Right renal pelvis (tissue), 4 donors: Measurements from ENCODE around the gene MTMR1. TPM values are rescaled to one million over a fixed set of nuclear protein-coding genes. Genes with fewer than 3 reads are reported as not detected.

ENCODE experiments used
- DNase-seq, 4 donors: peaks; one replicate each; pipeline ENCODE4 v3.0.0-alpha.2; 2013; ENCODE audit warnings: low read depth in 4 of 4, low spot score in 3 of 4, missing footprints in 1 of 4
- polyA plus RNA-seq, 4 donors: library from polyadenylated mRNA; unstranded; fragments of 120-200 nt; gene quantifications; one replicate each; pipeline ENCODE4 v1.2.1, GENCODE V29; 2013; ENCODE audit not compliant: insufficient read length in 4 of 4

Gene MTMR1
- polyA plus RNA-seq, 4 donors, result 26.0 to 30.7 (median 27.6) TPM

- DNase-seq, result no peak
Observed at GRCh38 chrX:150761176-150761818, 68.1 kb downstream of the MTMR1 start.

DNA sequence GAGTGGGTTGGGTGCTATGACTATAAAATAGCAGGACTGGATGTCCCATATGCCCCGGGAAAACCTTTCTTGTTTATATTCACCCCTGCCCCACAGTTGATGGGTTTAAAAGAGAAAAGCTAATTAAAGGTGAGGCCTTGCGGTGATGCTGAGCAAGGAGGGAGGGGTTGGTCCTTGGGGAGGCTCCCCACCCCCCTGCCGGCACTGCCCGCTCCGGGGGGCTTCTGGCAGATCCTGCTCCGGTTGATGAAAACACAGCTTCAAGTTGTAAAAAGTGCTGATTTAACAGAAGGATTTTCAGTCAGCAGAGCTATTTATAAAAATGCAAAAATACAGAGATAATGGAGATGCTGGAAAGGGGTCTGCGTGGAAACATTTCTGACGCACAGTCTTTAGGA is 68.6 kb downstream of the MTMR1 start:
- no peak for DNase-seq

DNA sequence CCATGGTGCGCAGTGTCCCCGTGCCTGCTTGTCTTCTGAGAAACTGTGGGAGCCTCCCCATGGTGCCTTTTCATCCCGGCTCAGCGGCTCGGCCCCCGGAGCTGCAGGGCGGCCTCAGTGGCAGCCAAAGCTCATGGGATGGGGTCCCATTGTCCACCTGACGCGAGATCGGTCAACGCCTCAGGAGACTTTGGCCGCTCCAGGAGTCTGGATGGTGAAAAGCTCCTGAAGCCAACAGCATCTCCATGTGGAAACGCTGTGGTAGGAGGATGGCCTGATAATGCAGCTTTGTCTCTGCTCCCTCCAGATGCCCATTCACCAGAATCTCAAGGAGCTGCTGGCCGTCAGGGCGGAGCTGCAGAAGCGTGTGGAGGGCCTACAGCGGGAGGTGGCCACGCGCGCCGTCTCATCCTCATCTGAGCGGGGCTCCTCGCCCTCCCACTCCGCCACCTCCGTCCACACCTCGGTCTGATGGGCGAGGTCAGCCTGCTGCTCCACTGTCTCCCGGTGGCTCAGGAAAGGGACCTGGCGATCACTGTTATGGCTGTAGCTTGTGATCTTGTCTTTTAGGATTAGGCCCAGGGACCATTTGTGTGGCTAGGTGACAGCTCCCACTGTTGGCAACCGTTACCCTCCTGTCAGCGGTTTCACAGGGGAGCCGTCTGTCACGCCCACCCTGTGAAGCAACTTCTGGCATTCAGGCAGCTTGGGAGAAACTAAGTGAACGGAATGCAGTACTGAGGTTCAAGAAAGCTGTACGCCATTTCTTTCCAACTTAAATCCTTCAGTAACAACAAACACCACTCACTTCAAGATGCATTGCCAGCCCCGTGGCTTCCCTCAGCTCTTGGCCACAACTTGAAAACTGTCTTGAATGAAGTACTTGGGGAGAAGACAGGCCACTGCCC is 69.3 kb downstream of the MTMR1 start:
- no peak for DNase-seq

DNA sequence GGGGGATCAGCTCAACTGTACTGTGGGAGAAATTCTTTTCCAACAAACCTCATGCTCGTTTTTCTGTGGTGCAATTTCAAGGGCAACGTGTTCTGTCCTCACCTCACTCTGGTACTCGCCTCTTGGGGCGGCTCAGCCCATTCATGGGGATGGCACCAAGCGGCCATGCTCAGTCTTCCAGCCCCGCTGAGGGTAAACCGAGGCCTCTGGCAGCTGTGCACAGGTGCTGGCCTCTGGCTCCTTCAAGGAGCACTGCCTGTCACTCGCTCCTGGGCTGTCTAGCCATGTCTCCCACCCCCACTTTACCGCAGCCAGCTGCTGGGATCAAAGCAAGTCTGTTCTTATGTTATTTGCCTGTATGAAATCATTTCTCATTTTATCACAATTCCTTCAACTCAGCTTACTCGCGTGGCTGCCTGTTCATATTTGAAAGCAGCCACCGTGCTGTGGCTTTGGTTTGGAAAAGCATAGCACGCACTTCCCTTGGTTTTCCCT is 70.2 kb downstream of the MTMR1 start:
- no peak for DNase-seq

GRCh38 chrX:150763810-150764209 is 70.6 kb downstream of the MTMR1 start:
- no peak for DNase-seq

DNA sequence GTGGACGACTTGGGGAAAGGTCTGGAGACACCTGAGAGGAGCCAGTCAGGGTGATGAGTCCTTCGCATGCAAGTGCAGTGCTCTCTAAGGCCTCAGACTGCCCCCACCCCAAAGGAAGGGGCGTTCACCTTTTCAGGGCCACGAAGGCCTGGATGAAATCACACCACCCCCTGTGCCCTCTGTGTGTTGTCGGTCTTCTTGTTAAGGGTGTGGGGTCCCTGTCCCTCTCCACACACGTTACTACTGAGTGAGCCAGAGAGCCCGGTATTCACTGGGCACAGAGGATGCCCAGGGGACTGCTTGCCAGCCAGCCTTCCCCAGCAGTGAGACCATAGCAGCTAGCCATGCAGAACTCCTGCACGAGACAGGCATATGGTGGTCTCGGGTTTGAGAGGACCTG is 72.0 kb downstream of the MTMR1 start:
- DNase-seq, result no peak

- no peak for DNase-seq
Observed at GRCh38 chrX:150765782-150766350, 72.7 kb downstream of the MTMR1 start.

DNA sequence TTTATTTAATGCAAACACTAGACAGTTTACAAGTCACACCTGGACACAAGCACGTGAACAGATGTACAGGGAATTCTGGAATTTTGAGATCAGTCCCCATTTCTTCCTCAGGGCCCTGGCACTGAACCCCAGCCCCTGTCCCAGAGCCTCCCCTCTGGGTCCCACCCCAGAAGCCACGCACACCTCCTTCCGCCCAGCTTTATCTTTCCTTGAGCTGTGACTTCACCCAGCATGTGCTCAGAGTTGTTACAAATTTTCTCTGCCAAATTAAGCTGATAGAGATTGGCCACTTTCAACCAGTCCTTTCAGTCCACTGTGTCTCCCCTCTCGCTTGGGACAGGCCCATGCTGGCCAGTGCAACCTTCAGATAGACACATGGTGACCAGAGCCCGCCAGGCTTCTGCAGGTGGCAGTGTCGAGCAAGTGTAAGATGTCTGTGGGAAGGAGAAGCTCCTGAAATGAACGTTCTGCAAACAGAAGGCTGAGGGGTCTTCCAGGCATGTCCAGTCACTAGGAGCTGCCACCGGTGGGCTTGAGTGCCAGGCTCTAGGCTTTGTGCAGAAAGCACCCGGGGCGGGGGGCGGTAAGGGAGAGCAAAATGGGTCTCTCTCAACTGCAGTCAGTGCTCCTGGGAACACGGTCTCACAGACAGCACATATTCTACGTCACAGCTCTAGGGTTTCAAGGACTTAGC is 73.3 kb downstream of the MTMR1 start:
- no peak for DNase-seq

DNA sequence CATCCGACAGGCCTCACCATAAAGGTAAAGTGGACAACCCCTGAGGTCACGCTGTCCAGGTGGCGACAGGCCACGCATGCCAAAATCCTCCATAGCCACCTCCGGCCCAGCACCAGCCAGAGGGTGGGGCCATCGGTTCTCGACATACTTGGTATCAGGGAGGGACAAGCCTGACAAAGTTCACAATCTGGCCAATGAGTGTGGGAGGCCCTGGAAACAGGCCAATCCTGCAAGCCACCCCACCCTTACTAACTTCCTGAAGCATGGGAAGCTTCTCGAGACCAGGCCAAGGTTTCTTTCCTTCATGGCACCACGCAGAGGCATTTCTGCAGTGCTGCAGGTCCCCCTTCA is 73.8 kb downstream of the MTMR1 start:
- no peak for DNase-seq

DNA sequence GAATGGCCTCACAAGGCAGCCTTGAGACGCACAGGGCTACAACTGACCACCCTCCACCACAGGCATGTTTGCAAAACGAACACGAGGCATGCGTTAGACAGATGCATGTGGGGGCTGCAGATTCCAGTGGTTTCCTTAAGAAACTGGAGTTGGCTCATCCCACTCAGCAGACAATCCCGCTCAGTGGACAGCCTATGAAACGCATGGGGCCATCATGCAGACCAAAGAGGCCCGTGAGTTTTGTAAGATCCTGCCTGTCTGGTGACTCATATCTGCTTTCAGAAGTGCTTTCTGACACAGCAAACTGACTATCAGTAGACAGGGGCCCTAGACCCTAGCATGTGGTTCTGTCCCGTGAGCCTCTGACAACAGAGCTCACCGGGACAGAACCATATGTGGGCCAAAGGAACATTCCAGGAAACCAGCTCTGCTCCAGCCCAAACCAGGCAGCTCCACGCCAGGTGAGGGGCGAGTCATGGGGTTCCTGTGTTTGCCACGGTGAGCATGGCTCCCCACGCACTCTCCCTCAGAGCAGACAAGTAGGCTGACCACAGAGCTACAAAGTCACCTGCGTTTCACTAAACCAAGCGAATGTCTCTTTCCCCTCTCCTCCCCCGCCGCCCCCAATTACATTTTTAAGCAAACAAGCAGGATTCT is 74.4 kb downstream of the MTMR1 start:
- DNase-seq, result no peak

GRCh38 chrX:150768132-150768485 is 74.9 kb downstream of the MTMR1 start:
- no peak for DNase-seq

DNA sequence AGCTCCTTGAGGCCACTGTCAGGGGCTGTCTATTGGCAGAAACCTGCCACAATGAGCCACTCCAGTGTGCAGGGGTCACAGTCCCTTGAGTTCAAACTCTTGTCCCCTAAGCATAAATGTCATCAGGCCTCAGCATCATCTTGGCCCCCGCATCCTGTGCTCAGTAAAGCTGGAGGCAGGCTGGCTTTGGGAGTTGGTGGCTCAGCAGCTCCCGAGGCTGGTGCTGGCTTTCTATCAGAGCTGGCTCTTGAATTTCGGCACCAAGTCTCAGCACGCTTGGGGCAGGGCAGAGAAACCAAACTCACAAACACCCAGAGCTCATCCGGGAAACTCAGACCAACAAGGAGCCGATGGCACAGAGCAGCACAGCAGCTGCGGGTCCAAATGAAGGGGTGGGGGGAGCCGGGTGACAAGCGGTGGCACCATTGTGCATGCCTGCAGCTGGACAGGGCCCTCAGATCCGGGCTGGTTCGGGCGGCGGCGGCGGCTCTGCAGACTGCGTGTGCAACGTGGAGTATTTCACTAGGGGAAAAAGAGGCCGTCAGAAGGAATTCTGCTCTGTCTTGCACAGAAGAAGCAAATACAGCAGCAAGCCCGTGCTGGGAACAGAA is 75.5 kb downstream of the MTMR1 start:
- DNase-seq, result no peak

DNA sequence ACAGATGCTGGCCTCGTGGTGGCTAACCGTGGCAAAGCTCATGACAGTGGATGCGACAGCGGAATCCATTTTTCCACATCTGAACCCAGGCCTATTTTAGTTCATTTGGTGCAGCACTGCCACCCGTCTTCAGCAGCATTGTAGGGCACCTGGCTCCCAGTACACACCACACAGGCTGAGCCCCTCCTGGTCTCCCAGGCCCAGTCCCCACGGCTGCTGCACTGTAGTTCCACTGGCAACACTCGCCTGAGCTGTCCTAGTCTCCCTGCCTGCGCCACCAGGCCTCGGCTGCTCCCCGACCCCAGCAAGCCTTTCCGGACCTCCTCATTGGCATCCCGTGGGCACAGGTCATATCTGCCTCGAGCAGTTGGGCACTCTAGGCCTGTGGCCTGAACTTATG is 76.2 kb downstream of the MTMR1 start:
- no peak for DNase-seq

DNA sequence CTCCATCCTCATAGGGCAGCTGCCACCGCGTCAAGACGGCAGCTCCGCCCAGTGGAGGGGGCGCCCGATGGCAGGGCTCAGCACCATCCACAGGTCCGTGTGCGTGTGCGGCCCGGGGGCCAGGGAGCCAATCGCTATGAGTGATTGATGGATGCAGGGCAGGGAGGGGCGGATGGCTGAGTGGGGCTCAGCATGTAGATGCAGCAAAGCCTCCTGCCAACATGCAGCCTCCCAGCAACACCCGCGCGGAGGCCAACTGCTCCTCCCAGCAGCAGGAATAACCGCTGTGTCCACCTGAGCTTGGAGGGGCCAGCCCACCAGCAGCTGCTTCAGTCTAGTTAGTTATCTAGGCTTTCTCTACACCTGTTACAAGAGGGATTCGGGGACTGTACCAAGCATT is 77.4 kb downstream of the MTMR1 start:
- no peak for DNase-seq

GRCh38 chrX:150771116-150771515 is 77.9 kb downstream of the MTMR1 start:
- DNase-seq, result no peak

GRCh38 chrX:150772150-150772970 is 79.2 kb downstream of the MTMR1 start:
- peak; percentile 22 to 44 (median 24) for DNase-seq

DNA sequence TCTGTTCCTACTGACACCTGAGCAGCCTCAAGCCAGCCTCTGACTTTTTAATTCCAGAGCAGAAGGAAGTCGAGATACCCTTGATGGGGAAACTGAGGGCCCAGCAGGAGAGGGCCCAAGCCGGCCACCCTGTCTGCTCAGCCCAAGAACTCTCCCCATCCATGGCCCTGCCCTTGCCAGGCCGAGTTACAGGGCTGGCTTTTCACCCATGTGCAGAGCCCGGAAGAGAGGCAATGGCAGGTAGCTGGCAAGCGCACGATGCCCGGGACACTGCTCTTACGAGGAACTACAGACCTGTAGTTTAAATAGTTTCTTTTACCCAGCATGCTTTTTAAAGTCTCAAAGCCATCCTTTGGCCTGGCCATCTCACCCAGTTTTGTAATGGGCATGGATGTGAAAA is 79.9 kb downstream of the MTMR1 start:
- no peak for DNase-seq

GRCh38 chrX:150773634-150774033 is 80.4 kb downstream of the MTMR1 start:
- DNase-seq, result no peak

DNA sequence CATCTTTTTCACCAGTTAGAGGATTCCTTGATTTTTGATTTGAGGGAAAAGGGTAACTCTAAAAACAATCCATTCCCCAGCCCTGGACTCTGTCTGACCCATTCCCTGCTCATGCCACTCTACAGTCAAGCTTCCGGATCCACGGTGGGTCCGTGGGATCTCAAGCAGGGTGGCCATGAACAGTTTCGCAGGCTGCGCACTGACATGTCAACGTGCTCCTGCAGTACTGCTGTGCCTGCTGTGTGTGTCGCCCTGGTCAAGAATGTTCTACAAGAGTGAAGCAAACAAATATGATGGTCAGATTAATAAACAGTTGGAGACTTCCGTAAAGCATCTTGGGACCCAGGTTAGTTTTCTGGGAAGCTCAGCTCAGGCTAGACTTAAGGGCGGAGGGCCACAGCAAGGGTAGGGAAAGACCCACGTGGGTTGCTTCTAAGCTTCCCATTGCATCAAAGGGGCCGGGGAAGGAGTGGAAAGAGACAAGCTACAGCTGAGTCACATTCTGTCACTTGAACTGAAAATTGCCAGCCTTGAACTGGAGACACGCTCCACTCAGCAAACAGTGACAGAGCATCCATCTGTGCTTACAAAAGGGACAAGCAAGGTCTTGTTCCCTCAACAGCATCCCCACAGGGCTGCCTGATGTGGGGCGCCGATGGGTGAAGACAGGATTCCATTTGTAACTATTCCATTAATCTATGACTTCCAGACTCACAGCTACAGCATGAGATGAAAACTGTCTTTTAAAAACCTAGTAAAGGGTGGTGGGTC is 81.8 kb downstream of the MTMR1 start:
- no peak for DNase-seq
